ENCODE data around the gene B4GALT7. TPM values are rescaled to one million over a fixed set of nuclear protein-coding genes. Genes with fewer than 3 reads are reported as not detected.
"Not testable (repeated sequence)": the region's sequence is repeated elsewhere in the genome, so short reads cannot be mapped to it uniquely, and the experiment has no call there.

B4GALT7 gene
- 19.1 TPM for polyA plus RNA-seq (2013, experiment 1 of 4)
- 23.3 TPM for polyA plus RNA-seq (2013, experiment 2 of 4)
- polyA plus RNA-seq (2013, experiment 3 of 4) = 17.9 TPM
- 19.3 TPM for polyA plus RNA-seq (2013, experiment 4 of 4)

- H3K27ac ChIP-seq (ENCODE audit: insufficient read depth, low read depth, low read length, poor library complexity, severe bottlenecking) = peak within 1 kb of the TSS; percentile 50
- peaks cover 12% of the 10 kb centered on the region for H3K27me3 ChIP-seq (ENCODE audit: control insufficient read depth, insufficient read depth, low read length, poor library complexity, severe bottlenecking)
- H3K4me1 ChIP-seq (ENCODE audit: control insufficient read depth, insufficient read depth, low read length) = peaks cover 6% of the 10 kb centered on the region
- 0 to 1% methylated on average over 86 of the region's 86 CpGs for WGBS, 2 experiments
- H3K4me3 ChIP-seq (ENCODE audit: insufficient read depth, low read depth, low read length) = peak within 1 kb of the TSS; percentile 78
- peaks cover 13% of the 10 kb centered on the region for H3K36me3 ChIP-seq (ENCODE audit: control insufficient read depth, insufficient read depth, low read length)
- H3K9me3 ChIP-seq (ENCODE audit: control insufficient read depth, low read length) = no peaks in the 10 kb centered on the region
Measured at GRCh38 chr5:177599731-177600507, at the start of gene B4GALT7. TSS of gene B4GALT7 (plus strand) at chr5:177600132. CDS start at chr5:177600211, 79 bp downstream.

GRCh38 chr5:177552839-177553455 lies 47.0 kb upstream of the B4GALT7 start:
- no peak overlapping the region for H3K27ac ChIP-seq (ENCODE audit: insufficient read depth, low read depth, low read length, poor library complexity, severe bottlenecking)
- H3K36me3 ChIP-seq (ENCODE audit: control insufficient read depth, insufficient read depth, low read length) = peaks cover 12% of the 10 kb centered on the region
- H3K4me1 ChIP-seq (ENCODE audit: control insufficient read depth, insufficient read depth, low read length) = peaks cover 7% of the 10 kb centered on the region
- H3K27me3 ChIP-seq (ENCODE audit: control insufficient read depth, insufficient read depth, low read length, poor library complexity, severe bottlenecking) = no peaks in the 10 kb centered on the region
- H3K4me3 ChIP-seq (ENCODE audit: insufficient read depth, low read depth, low read length) = peak overlapping the region; percentile 57
- 52 to 62% methylated on average over 14 to 16 of the region's 16 CpGs for WGBS, 2 experiments
- H3K9me3 ChIP-seq (ENCODE audit: control insufficient read depth, low read length) = no peaks in the 10 kb centered on the region

- no peaks in the 10 kb centered on the region for H3K27me3 ChIP-seq (ENCODE audit: control insufficient read depth, insufficient read depth, low read length, poor library complexity, severe bottlenecking)
- no peak overlapping the region for H3K27ac ChIP-seq (ENCODE audit: insufficient read depth, low read depth, low read length, poor library complexity, severe bottlenecking)
- H3K4me3 ChIP-seq (ENCODE audit: insufficient read depth, low read depth, low read length) = peak overlapping the region; percentile 57
- H3K4me1 ChIP-seq (ENCODE audit: control insufficient read depth, insufficient read depth, low read length) = peaks cover 7% of the 10 kb centered on the region
- peaks cover 12% of the 10 kb centered on the region for H3K36me3 ChIP-seq (ENCODE audit: control insufficient read depth, insufficient read depth, low read length)
- 0 to 1% methylated on average over 72 of the region's 72 CpGs for WGBS, 2 experiments
- H3K9me3 ChIP-seq (ENCODE audit: control insufficient read depth, low read length) = no peaks in the 10 kb centered on the region
Measured at GRCh38 chr5:177553671-177554429, 46.1 kb upstream of the B4GALT7 start.

- Histone ChIP-seq H3K9me3 (ENCODE audit: control insufficient read depth, low read length) (no peaks in the 10 kb centered on the region), H3K4me3 (ENCODE audit: insufficient read depth, low read depth, low read length) (peak within 1 kb of the TSS; percentile 57), H3K4me1 (ENCODE audit: control insufficient read depth, insufficient read depth, low read length) (peaks cover 7% of the 10 kb centered on the region), H3K36me3 (ENCODE audit: control insufficient read depth, insufficient read depth, low read length) (peaks cover 12% of the 10 kb centered on the region), H3K27ac (ENCODE audit: insufficient read depth, low read depth, low read length, poor library complexity, severe bottlenecking) (no peak within 1 kb of the TSS), H3K27me3 (ENCODE audit: control insufficient read depth, insufficient read depth, low read length, poor library complexity, severe bottlenecking) (no peaks in the 10 kb centered on the region)
- WGBS, 2 experiments = 16% methylated on average over 49 of the region's 49 CpGs
Measured at GRCh38 chr5:177554474-177555111, 45.3 kb upstream of the B4GALT7 start, which contains the start of gene FAM193B. TSS of gene FAM193B (minus strand) at chr5:177554563. CDS start at chr5:177554458, 105 bp downstream.

- Histone ChIP-seq H3K9me3 (ENCODE audit: control insufficient read depth, low read length) (no peaks in the 10 kb centered on the region), H3K27me3 (ENCODE audit: control insufficient read depth, insufficient read depth, low read length, poor library complexity, severe bottlenecking) (no peaks in the 10 kb centered on the region), H3K36me3 (ENCODE audit: control insufficient read depth, insufficient read depth, low read length) (peaks cover 10% of the 10 kb centered on the region), H3K4me3 (ENCODE audit: insufficient read depth, low read depth, low read length) (no peak overlapping the region), H3K4me1 (ENCODE audit: control insufficient read depth, insufficient read depth, low read length) (peaks cover 7% of the 10 kb centered on the region), H3K27ac (ENCODE audit: insufficient read depth, low read depth, low read length, poor library complexity, severe bottlenecking) (no peak overlapping the region)
- WGBS, 2 experiments = 94 to 96% methylated on average over 2 of the region's 2 CpGs
Measured at GRCh38 chr5:177555228-177555627, 44.7 kb upstream of the B4GALT7 start.

- WGBS, 2 experiments = 87 to 92% methylated on average over 5 of the region's 5 CpGs
- H3K27ac ChIP-seq (ENCODE audit: insufficient read depth, low read depth, low read length, poor library complexity, severe bottlenecking) = no peak overlapping the region
- no peak overlapping the region for H3K4me3 ChIP-seq (ENCODE audit: insufficient read depth, low read depth, low read length)
- no peaks in the 10 kb centered on the region for H3K9me3 ChIP-seq (ENCODE audit: control insufficient read depth, low read length)
- peaks cover 6% of the 10 kb centered on the region for H3K36me3 ChIP-seq (ENCODE audit: control insufficient read depth, insufficient read depth, low read length)
- peaks cover 7% of the 10 kb centered on the region for H3K4me1 ChIP-seq (ENCODE audit: control insufficient read depth, insufficient read depth, low read length)
- no peaks in the 10 kb centered on the region for H3K27me3 ChIP-seq (ENCODE audit: control insufficient read depth, insufficient read depth, low read length, poor library complexity, severe bottlenecking)
Measured at GRCh38 chr5:177555665-177556064, 44.3 kb upstream of the B4GALT7 start.

- Histone ChIP-seq H3K36me3 (ENCODE audit: control insufficient read depth, insufficient read depth, low read length) (no peaks in the 10 kb centered on the region), H3K9me3 (ENCODE audit: control insufficient read depth, low read length) (no peaks in the 10 kb centered on the region), H3K27me3 (ENCODE audit: control insufficient read depth, insufficient read depth, low read length, poor library complexity, severe bottlenecking) (no peaks in the 10 kb centered on the region), H3K27ac (ENCODE audit: insufficient read depth, low read depth, low read length, poor library complexity, severe bottlenecking) (no peak overlapping the region), H3K4me1 (ENCODE audit: control insufficient read depth, insufficient read depth, low read length) (peaks cover 7% of the 10 kb centered on the region), H3K4me3 (ENCODE audit: insufficient read depth, low read depth, low read length) (no peak overlapping the region)
- whole genome bisulfite sequencing, 2 experiments = 89 to 91% methylated on average over 4 of the region's 4 CpGs
Measured at GRCh38 chr5:177557041-177557647, 42.8 kb upstream of the B4GALT7 start.

GRCh38 chr5:177557796-177558195 lies 42.1 kb upstream of the B4GALT7 start:
- Histone ChIP-seq H3K27ac (ENCODE audit: insufficient read depth, low read depth, low read length, poor library complexity, severe bottlenecking) (no peak overlapping the region), H3K36me3 (ENCODE audit: control insufficient read depth, insufficient read depth, low read length) (no peaks in the 10 kb centered on the region)
- WGBS, 2 experiments = 94% methylated on average over 5 of the region's 5 CpGs

GRCh38 chr5:177559446-177559941 lies 40.4 kb upstream of the B4GALT7 start:
- H3K9me3 ChIP-seq (ENCODE audit: control insufficient read depth, low read length); H3K27ac ChIP-seq (ENCODE audit: insufficient read depth, low read depth, low read length, poor library complexity, severe bottlenecking); H3K4me3 ChIP-seq (ENCODE audit: insufficient read depth, low read depth, low read length); H3K4me1 ChIP-seq (ENCODE audit: control insufficient read depth, insufficient read depth, low read length); H3K27me3 ChIP-seq (ENCODE audit: control insufficient read depth, insufficient read depth, low read length, poor library complexity, severe bottlenecking); H3K36me3 ChIP-seq (ENCODE audit: control insufficient read depth, insufficient read depth, low read length): not testable (repeated sequence)
- WGBS, 2 experiments = 51 to 60% methylated on average over 5 of the region's 8 CpGs

More at GRCh38 chr5:177557796-177558195, 42.1 kb upstream of the B4GALT7 start:
- no peaks in the 10 kb centered on the region for H3K9me3 ChIP-seq (ENCODE audit: control insufficient read depth, low read length)
- H3K4me1 ChIP-seq (ENCODE audit: control insufficient read depth, insufficient read depth, low read length) = peaks cover 4% of the 10 kb centered on the region
- H3K27me3 ChIP-seq (ENCODE audit: control insufficient read depth, insufficient read depth, low read length, poor library complexity, severe bottlenecking) = no peaks in the 10 kb centered on the region
- no peak overlapping the region for H3K4me3 ChIP-seq (ENCODE audit: insufficient read depth, low read depth, low read length)

All from ectodermal cell (in vitro differentiated cells).